A549 (cell line): Measurements from ENCODE around the gene PGS1.

Experiments used
- EP300 ChIP-seq, 2 experiments: fragments of >200 bp; sonication (Bioruptor Twin); formaldehyde crosslinking; IDR thresholded peaks; 2 replicates in 1 of 2; 3 replicates in 1 of 2; pipeline ENCODE4 v1.6.1; 2016 to 2017
- TF ChIP-seq, protein P1 (sequence below): fragments of >200 bp; sonication (Bioruptor Twin); formaldehyde crosslinking; IDR thresholded peaks from 3 replicates; pipeline ENCODE4 v1.5.1; 2016

DNA sequence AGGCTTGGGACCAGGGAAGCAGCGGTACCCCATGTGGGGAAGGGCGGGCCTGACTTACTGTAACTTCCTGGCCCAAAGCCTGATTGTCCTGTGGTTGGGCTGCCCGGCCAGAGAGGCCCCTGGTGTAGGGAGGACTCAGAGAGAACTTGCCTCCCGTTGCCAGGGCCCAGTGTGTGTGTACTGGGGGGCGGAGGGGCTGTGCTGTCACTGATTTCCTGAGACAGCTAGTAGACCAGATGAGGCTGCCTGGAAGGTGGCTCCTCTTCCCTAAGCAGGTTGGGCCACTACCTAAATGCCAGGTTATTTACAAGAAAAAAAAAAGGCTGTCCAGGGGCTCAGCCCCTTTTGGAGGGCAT lies 35.3 kb upstream of the PGS1 start:
- TF ChIP-seq EP300 (IDR thresholded peaks at IDR 0.05): no peak
- TF ChIP-seq, protein P1, sequence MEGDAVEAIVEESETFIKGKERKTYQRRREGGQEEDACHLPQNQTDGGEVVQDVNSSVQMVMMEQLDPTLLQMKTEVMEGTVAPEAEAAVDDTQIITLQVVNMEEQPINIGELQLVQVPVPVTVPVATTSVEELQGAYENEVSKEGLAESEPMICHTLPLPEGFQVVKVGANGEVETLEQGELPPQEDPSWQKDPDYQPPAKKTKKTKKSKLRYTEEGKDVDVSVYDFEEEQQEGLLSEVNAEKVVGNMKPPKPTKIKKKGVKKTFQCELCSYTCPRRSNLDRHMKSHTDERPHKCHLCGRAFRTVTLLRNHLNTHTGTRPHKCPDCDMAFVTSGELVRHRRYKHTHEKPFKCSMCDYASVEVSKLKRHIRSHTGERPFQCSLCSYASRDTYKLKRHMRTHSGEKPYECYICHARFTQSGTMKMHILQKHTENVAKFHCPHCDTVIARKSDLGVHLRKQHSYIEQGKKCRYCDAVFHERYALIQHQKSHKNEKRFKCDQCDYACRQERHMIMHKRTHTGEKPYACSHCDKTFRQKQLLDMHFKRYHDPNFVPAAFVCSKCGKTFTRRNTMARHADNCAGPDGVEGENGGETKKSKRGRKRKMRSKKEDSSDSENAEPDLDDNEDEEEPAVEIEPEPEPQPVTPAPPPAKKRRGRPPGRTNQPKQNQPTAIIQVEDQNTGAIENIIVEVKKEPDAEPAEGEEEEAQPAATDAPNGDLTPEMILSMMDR: no peak
